GM18526 (cell line): ENCODE measurements around the gene SYNDIG1L.

Source experiments
- POLR2A ChIP-seq: IDR thresholded peaks from 3 replicates; pipeline ENCODE4 v1.6.1; 2011; ENCODE audit not compliant: insufficient read length; ENCODE audit errors: extremely low read depth

The SYNDIG1L gene

GRCh38 chr14:74400031-74400685 lies 25.9 kb downstream of the SYNDIG1L start:
- no peak for TF ChIP-seq POLR2A

DNA sequence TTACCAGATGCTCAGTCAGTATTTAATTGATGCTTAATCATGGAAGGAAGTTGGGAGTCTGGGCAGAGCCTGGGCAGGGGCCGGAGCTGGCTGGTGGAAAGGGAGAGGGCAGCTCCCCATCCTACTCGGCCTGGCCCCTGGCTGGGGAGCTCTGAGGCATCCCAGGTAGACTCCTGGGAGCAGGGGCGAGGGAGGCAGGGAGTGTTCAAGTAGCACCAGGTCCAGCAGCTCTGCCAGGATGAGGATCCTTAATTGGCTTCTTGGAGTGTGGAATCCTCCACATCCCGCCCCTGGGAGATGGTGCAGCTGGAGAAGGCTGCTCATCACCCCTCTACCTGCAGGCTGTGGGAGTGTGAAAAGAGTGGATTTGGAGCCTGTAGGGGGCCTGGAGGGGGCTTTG lies 30.9 kb downstream of the SYNDIG1L start:
- no peak for TF ChIP-seq POLR2A

DNA sequence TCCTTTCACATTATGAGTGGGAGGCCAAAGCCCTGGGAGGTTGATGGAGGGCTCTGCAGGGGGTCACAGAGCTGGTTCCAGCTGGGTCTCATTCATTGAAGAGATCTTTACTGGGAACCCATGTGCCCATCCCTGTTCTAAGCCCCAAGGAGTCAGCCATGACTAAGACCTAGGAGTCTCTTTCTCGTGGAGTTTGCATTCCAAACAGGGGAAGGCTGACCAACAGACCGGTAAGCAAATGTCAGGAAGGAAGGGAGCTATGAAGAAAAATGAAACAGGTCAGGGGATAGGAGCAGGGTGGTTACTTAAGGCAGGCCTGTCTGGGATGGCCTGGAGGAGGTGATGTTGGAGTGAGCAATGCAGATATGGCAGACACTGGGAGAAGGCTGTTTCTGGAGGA lies 31.5 kb downstream of the SYNDIG1L start:
- no peak for TF ChIP-seq POLR2A

- no peak for TF ChIP-seq POLR2A
Observed at GRCh38 chr14:74392616-74393570, 33.1 kb downstream of the SYNDIG1L start.

GRCh38 chr14:74391479-74391878 lies 34.5 kb downstream of the SYNDIG1L start:
- no peak for TF ChIP-seq POLR2A

DNA sequence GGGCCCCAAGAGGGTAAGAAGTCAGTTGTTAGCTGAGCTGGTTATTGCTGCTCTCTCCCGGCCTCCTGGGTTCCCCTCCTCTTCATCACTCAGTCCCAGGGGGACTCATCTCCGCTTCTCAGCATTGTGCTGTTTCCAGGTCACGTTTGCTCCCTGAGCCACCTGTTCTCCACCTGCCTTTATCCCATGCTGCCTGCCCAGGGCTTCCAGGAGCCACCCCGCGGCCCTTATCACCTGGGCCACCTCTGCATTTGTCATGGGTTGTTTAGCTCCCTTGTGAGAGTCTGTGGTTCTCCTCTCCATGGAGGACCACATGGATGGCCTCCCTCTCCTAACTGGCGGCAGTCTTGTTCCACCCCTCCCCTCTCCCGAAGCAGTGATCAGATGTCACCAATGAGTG lies 36.0 kb downstream of the SYNDIG1L start:
- no peak for TF ChIP-seq POLR2A

GRCh38 chr14:74382231-74382630 lies 43.8 kb downstream of the SYNDIG1L start:
- no peak for TF ChIP-seq POLR2A

GRCh38 chr14:74380845-74381244 lies 45.2 kb downstream of the SYNDIG1L start:
- TF ChIP-seq POLR2A = no peak

GRCh38 chr14:74380172-74380571 lies 45.8 kb downstream of the SYNDIG1L start:
- no peak for TF ChIP-seq POLR2A

- no peak for TF ChIP-seq POLR2A
Observed at GRCh38 chr14:74377976-74378690, 47.9 kb downstream of the SYNDIG1L start.

- no peak for TF ChIP-seq POLR2A
Observed at GRCh38 chr14:74368441-74368840, 57.6 kb downstream of the SYNDIG1L start.

GRCh38 chr14:74368026-74368425 lies 58.0 kb downstream of the SYNDIG1L start:
- TF ChIP-seq POLR2A = no peak

DNA sequence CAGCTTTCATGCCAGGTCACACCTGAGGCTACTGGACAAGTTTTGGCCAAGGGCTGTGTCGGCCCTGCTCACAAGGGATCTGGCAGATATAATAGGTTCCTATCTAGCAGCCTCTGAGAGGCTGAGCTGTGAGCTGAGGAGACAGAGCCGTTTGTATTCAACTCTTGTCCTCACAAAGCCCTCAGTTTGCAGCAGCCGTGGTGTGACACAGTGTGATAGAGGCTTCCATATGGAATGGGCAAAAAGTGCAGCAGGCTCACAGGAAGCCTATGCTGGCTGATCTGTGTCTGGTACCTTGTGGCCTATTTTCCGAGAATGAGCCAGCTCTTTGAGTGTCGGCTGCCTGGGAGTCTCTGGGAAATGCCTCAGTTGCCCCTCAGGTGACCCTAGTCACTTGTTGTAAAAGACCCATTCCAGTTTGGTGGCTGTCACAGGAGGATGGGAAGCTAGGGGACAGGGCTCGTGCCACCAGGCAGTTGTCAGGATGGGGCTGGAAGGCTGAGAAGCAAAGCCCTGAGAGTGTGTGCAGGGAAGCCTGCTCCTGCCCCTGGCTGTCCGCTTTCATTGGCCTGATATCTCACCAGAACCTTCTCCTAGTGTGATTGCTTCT lies 61.6 kb downstream of the SYNDIG1L start:
- TF ChIP-seq POLR2A = no peak

GRCh38 chr14:74362361-74362915 lies 63.6 kb downstream of the SYNDIG1L start:
- no peak for TF ChIP-seq POLR2A

DNA sequence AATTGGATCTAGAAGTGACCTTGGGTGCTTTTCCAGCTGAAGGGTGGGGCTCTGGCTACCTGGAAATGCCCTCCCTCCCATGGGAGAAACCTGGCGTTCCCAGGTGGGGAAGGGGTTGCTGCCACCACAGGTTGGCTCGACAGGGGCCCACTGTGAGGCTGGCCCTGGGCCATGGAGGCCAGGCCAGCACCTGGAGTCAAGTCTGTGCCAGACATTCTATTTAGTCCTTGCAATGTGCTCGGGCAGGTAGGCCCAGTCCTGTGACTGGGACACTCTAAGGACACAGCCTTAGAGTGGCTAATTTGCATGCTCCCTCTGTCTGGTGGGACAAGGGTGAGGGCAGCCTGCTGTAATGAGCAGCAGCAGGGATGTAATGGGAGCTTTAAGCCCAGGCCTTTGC lies 65.8 kb downstream of the SYNDIG1L start:
- no peak for TF ChIP-seq POLR2A
